Fibroblast of peridontal ligament (primary cell): ENCODE results near the gene HLA-DQB1.
A peak's percentile ranks its signal among the peaks of the same experiment; 100 is the strongest.
"Not testable (repeated sequence)": the region's sequence is repeated elsewhere in the genome, so short reads cannot be mapped to it uniquely, and the experiment has no call there.

Experiments
- DNase-seq: peaks from one replicate; pipeline ENCODE4 v3.0.0-alpha.2; 2010; ENCODE audit errors: extremely low read depth

HLA-DQB1 gene

GRCh38 chr6:32662099-32662498 lies 4.4 kb downstream of the HLA-DQB1 start:
- DNase-seq, result no peak

- DNase-seq, result no peak
Measured at GRCh38 chr6:32659856-32660595, 6.4 kb downstream of the HLA-DQB1 start.

- no peak for DNase-seq
Measured at GRCh38 chr6:32658268-32658897, 8.1 kb downstream of the HLA-DQB1 start.

- not testable (repeated sequence) for DNase-seq
Measured at GRCh38 chr6:32657819-32658218, 8.6 kb downstream of the HLA-DQB1 start.

- not testable (repeated sequence) for DNase-seq
Measured at GRCh38 chr6:32657329-32657728, 9.1 kb downstream of the HLA-DQB1 start.

- no peak for DNase-seq
Measured at GRCh38 chr6:32655203-32655710, 11.2 kb downstream of the HLA-DQB1 start.

- DNase-seq, result no peak
Measured at GRCh38 chr6:32645047-32645703, 21.3 kb downstream of the HLA-DQB1 start.

- DNase-seq, result no peak
Measured at GRCh38 chr6:32643904-32644303, 22.6 kb downstream of the HLA-DQB1 start.

GRCh38 chr6:32642720-32643106 lies 23.7 kb downstream of the HLA-DQB1 start:
- no peak for DNase-seq

GRCh38 chr6:32641785-32642719 lies 24.4 kb downstream of the HLA-DQB1 start:
- not testable (repeated sequence) for DNase-seq

- no peak for DNase-seq
Measured at GRCh38 chr6:32641122-32641521, 25.3 kb downstream of the HLA-DQB1 start.

- no peak for DNase-seq
Measured at GRCh38 chr6:32639440-32640394, 26.7 kb downstream of the HLA-DQB1 start.

- DNase-seq, result no peak
Measured at GRCh38 chr6:32638532-32639219, 27.8 kb downstream of the HLA-DQB1 start.

GRCh38 chr6:32637883-32638282 lies 28.6 kb downstream of the HLA-DQB1 start:
- DNase-seq, result no peak

- DNase-seq, result no peak
Measured at GRCh38 chr6:32637219-32637880, 29.1 kb downstream of the HLA-DQB1 start, which contains the start of gene HLA-DQA1. HLA-DQA1 (plus strand) TSS chr6:32637406; CDS start chr6:32637459, 53 bp downstream.

- DNase-seq, result no peak
Measured at GRCh38 chr6:32635526-32636123, 30.8 kb downstream of the HLA-DQB1 start.

GRCh38 chr6:32629793-32630192 lies 36.7 kb downstream of the HLA-DQB1 start:
- not testable (repeated sequence) for DNase-seq

- DNase-seq, result peak; percentile 60
Measured at GRCh38 chr6:32627831-32628230, 38.6 kb downstream of the HLA-DQB1 start.

GRCh38 chr6:32627249-32627648 lies 39.2 kb downstream of the HLA-DQB1 start:
- no peak for DNase-seq
